GM23338 (cell line): Measurements from ENCODE around the gene DLL4. TPM values are rescaled to one million over a fixed set of nuclear protein-coding genes. Genes with fewer than 3 reads are reported as not detected.

Experiments
- ATAC-seq: fragments of 200-7000 bp; cut with Tn5 transposase; 3 replicates; pipeline ENCODE4 v1.9.1; 2020
- DNase-seq: peaks from one replicate; pipeline ENCODE4 v3.0.0-alpha.2; 2015; ENCODE audit warnings: low spot score
- H2AFZ ChIP-seq: fragments of 200-600 bp; sonication (generic); 2 replicates; pipeline ENCODE4 v1.8.0; 2016; ENCODE audit warnings: antibody characterized with exemption, mild to moderate bottlenecking, moderate library complexity
- H3F3A ChIP-seq: fragments of 200-600 bp; sonication (generic); replicated peaks from 2 replicates; pipeline ENCODE4 v1.8.0; 2017; ENCODE audit warnings: antibody characterized with exemption, mixed run types, low read depth
- H3K27ac ChIP-seq: fragments of 200-600 bp; sonication (generic); 2 replicates; pipeline ENCODE4 v1.6.1; 2016; ENCODE audit warnings: low read depth
- H3K27me3 ChIP-seq: fragments of 200-600 bp; sonication (generic); 2 replicates; pipeline ENCODE4 v1.8.0; 2016; ENCODE audit warnings: mild to moderate bottlenecking, mixed run types, moderate library complexity; ENCODE audit not compliant: insufficient read depth
- H3K36me3 ChIP-seq: fragments of 200-600 bp; sonication (generic); 2 replicates; pipeline ENCODE4 v1.8.0; 2016; ENCODE audit warnings: mild to moderate bottlenecking; ENCODE audit not compliant: insufficient read depth
- H3K4me1 ChIP-seq: fragments of 200-600 bp; sonication (generic); 2 replicates; pipeline ENCODE4 v1.8.0; 2016; ENCODE audit warnings: mild to moderate bottlenecking, moderate library complexity; ENCODE audit not compliant: insufficient read depth
- H3K4me2 ChIP-seq: fragments of 200-600 bp; sonication (generic); 2 replicates; pipeline ENCODE4 v1.7.1; 2017; ENCODE audit warnings: mixed run types
- H3K4me3 ChIP-seq: fragments of 200-600 bp; sonication (generic); 2 replicates; pipeline ENCODE4 v1.6.1; 2016; ENCODE audit warnings: mixed run types
- H3K79me2 ChIP-seq: fragments of 200-600 bp; sonication (generic); replicated peaks from 2 replicates; pipeline ENCODE4 v1.8.0; 2017; ENCODE audit warnings: mild to moderate bottlenecking; ENCODE audit not compliant: insufficient read depth
- H3K9me2 ChIP-seq: fragments of 200-600 bp; sonication (generic); 2 replicates; pipeline ENCODE4 v1.8.0; 2017; ENCODE audit not compliant: insufficient read depth
- H4K20me1 ChIP-seq: fragments of 200-600 bp; sonication (generic); replicated peaks from 2 replicates; pipeline ENCODE4 v1.8.0; 2017; ENCODE audit warnings: mild to moderate bottlenecking; ENCODE audit not compliant: insufficient read depth
- H3K27ac Mint-ChIP-seq: 2 replicates; pipeline ENCODE4 v1.8.0; 2020; ENCODE audit warnings: inconsistent platforms, mild to moderate bottlenecking, moderate library complexity, mixed read lengths
- H3K27me3 Mint-ChIP-seq: 3 replicates; pipeline ENCODE4 v1.8.0; 2022; ENCODE audit warnings: low read depth, mild to moderate bottlenecking, moderate library complexity, mixed read lengths, inconsistent platforms; ENCODE audit not compliant: insufficient read depth, poor library complexity
- H3K36me3 Mint-ChIP-seq: 3 replicates; pipeline ENCODE4 v1.8.0; 2021; ENCODE audit warnings: low read depth, mild to moderate bottlenecking, inconsistent platforms, moderate library complexity, mixed read lengths
- H3K4me1 Mint-ChIP-seq: 3 replicates; pipeline ENCODE4 v1.8.0; 2020; ENCODE audit warnings: mild to moderate bottlenecking, inconsistent platforms, mixed read lengths
- H3K4me3 Mint-ChIP-seq: 3 replicates; pipeline ENCODE4 v1.8.0; 2021; ENCODE audit warnings: moderate library complexity, mild to moderate bottlenecking, inconsistent platforms, mixed read lengths
- H3K9me3 Mint-ChIP-seq: 3 replicates; pipeline ENCODE4 v1.8.0; 2020; ENCODE audit warnings: moderate library complexity, mild to moderate bottlenecking, inconsistent platforms, mixed read lengths
- CREB1 ChIP-seq: fragments of 250-450 bp; sonication (Bioruptor Pico); IDR thresholded peaks from 2 replicates; pipeline ENCODE4 v1.5.0; 2020; ENCODE audit warnings: low read depth, mild to moderate bottlenecking, moderate library complexity
- EZH2 ChIP-seq: fragments of 200-600 bp; sonication (generic); IDR thresholded peaks from one replicate; pipeline ENCODE4 v1.8.0; 2017; ENCODE audit warnings: antibody characterized with exemption, mild to moderate bottlenecking, low read depth; ENCODE audit not compliant: unreplicated experiment
- NANOG ChIP-seq: IDR thresholded peaks from 2 replicates; pipeline ENCODE4 v1.6.1; 2016; ENCODE audit warnings: antibody characterized with exemption, borderline replicate concordance
- POLR2AphosphoS5 ChIP-seq: IDR thresholded peaks from 2 replicates; pipeline ENCODE4 v1.6.1; 2016; ENCODE audit warnings: antibody characterized with exemption, low read depth
- STAT1 ChIP-seq: IDR thresholded peaks from one replicate; pipeline ENCODE4 v1.6.1; 2016; ENCODE audit warnings: antibody characterized with exemption; ENCODE audit not compliant: unreplicated experiment
- ZNF114 ChIP-seq: fragments of 250-450 bp; sonication (Bioruptor Pico); IDR thresholded peaks from 2 replicates; pipeline ENCODE4 v1.5.0; 2020; ENCODE audit warnings: mild to moderate bottlenecking, moderate library complexity
- ZNF331 ChIP-seq: fragments of 250-450 bp; sonication (Bioruptor Pico); IDR thresholded peaks from 2 replicates; pipeline ENCODE4 v1.5.0; 2020; ENCODE audit warnings: low read depth, mild to moderate bottlenecking, moderate library complexity
- polyA plus RNA-seq: library from polyadenylated mRNA; unstranded; fragments of >200 nt; fragmentation: Nextera tagmentation; extraction: Ambion mirVana; gene quantifications from 2 replicates; pipeline ENCODE4 v1.2.1, GENCODE V29; 2016
- total RNA-seq: library from RNA; depleted of rRNA; stranded (reverse); fragments of >200 nt; shearing (Covaris generic); gene quantifications from 2 replicates; pipeline ENCODE4 v1.2.3, GENCODE V29; 2014
- TF ChIP-seq, protein P1 (sequence below): IDR thresholded peaks from 2 replicates; pipeline ENCODE4 v1.6.1; 2016; ENCODE audit warnings: antibody characterized with exemption
- TF ChIP-seq, protein P2 (sequence below): IDR thresholded peaks from one replicate; pipeline ENCODE4 v1.6.1; 2018; ENCODE audit warnings: antibody characterized with exemption; ENCODE audit not compliant: unreplicated experiment

Gene DLL4
- total and polyA plus RNA-seq, 2 experiments from 2014 or later: 0.31 to 0.99 TPM

DNA sequence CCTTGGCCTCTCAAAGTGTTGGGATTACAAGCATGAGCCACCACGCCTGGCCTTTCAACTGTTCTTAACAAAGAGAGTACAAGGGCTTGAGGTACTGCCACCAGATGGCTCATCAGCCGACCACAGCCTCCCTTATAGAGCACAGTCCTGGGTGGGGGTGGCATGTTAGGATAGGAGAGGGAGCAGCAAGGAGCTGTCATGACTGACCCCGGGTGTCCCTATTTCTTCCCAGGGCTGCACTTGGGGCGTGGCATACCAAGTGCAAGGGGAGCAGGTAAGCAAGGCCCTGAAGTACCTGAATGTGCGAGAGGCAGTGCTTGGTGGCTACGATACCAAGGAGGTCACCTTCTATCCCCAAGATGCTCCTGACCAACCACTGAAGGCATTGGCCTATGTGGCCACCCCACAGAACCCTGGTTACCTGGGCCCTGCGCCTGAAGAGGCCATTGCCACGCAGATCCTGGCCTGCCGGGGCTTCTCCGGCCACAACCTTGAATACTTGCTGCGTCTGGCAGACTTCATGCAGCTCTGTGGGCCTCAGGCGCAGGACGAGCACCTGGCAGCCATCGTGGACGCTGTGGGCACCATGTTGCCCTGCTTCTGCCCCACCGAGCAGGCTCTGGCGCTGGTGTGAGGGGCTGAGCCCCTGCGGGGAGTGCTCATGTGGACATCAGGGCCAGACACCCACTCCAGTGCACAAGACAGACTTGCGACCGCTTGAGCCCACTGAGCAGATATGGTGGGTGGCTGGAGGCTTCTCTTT is 26.2 kb downstream of the DLL4 start:
- peaks cover 60% of the 10 kb centered on the region for H3K4me1 Mint-ChIP-seq
- DNase-seq (no peak), ATAC-seq (no peak)
- peak overlapping the region; percentile 94 for H3K4me3 Mint-ChIP-seq
- Histone ChIP-seq H3K27me3 (no peaks in the 10 kb centered on the region), H3K36me3 (peaks cover 7% of the 10 kb centered on the region), H3F3A (peaks cover 35% of the 10 kb centered on the region), H3K79me2 (peaks cover 31% of the 10 kb centered on the region), H2AFZ (no peak overlapping the region), H3K4me1 (peaks cover 33% of the 10 kb centered on the region), H3K27ac (0 out of 2 replicates have a peak overlapping the region, but pooled peaks have one; percentile 8), H3K9me2 (no peaks in the 10 kb centered on the region), H4K20me1 (no peaks in the 10 kb centered on the region; the same call in 1 of the 2 replicates), H3K4me2 (peak overlapping the region; percentile 88), H3K4me3 (peak overlapping the region; percentile 98)
- TF ChIP-seq ZNF114 (CRISPR knock-in tag): no peak
- no peak for TF ChIP-seq NANOG
- peak; percentile 31; the same call in 1 of the 2 replicates for TF ChIP-seq POLR2AphosphoS5
- peaks cover 48% of the 10 kb centered on the region for H3K36me3 Mint-ChIP-seq
- peak overlapping the region; percentile 36; the same call in 1 of the 2 replicates for H3K27ac Mint-ChIP-seq
- peaks cover 50% of the 10 kb centered on the region for H3K27me3 Mint-ChIP-seq
- no peaks in the 10 kb centered on the region; the same call in none of the 3 replicates for H3K9me3 Mint-ChIP-seq

DNA sequence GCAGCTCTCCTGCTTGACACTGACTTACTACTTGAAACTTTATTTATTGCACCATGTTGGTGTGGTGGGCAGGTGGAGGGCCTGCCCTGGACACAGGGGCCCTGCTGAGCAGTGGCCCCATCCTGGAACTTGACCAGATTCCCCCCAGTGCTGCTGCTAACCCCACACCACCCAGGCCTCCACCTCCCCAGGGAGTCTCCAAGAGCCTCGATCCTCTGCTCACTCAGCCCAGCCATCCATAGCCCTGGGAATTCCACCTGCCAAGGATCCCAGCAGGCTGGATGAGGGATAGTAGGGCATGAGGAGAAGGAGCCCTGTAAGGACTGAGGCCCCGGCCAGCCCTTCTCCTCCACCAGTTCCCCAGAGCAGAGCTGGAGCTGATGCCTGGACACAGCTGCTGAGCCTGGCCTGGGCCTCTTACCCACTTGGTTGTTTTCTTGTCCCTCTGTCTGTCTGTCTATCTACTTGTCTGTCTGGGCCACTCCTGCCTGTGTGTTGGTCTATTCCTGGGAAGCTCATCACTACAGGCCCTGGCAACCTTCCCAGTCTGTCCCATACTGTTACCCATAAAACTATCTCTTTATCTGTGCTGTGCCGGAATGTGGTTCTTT is 26.9 kb downstream of the DLL4 start:
- no peak overlapping the region for H3K27ac ChIP-seq
- Mint-ChIP-seq H3K27me3 (peaks cover 52% of the 10 kb centered on the region), H3K4me1 (peaks cover 63% of the 10 kb centered on the region), H3K27ac (peak overlapping the region; percentile 62; the same call in 1 of the 2 replicates), H3K36me3 (peaks cover 48% of the 10 kb centered on the region), H3K4me3 (peak overlapping the region; percentile 94), H3K9me3 (no peaks in the 10 kb centered on the region; the same call in none of the 3 replicates)
- DNase-seq (no peak), ATAC-seq (no peak)
- H3K36me3 ChIP-seq: peaks cover 7% of the 10 kb centered on the region
- peaks cover 33% of the 10 kb centered on the region for H3K4me1 ChIP-seq
- peaks cover 35% of the 10 kb centered on the region for H3F3A ChIP-seq
- no peaks in the 10 kb centered on the region for H3K9me2 ChIP-seq
- H3K4me3 ChIP-seq: no peak overlapping the region; the same call in 1 of the 2 replicates
- TF ChIP-seq, protein P1, sequence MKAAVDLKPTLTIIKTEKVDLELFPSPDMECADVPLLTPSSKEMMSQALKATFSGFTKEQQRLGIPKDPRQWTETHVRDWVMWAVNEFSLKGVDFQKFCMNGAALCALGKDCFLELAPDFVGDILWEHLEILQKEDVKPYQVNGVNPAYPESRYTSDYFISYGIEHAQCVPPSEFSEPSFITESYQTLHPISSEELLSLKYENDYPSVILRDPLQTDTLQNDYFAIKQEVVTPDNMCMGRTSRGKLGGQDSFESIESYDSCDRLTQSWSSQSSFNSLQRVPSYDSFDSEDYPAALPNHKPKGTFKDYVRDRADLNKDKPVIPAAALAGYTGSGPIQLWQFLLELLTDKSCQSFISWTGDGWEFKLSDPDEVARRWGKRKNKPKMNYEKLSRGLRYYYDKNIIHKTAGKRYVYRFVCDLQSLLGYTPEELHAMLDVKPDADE: no peak
- no peaks in the 10 kb centered on the region; the same call in 1 of the 2 replicates for H4K20me1 ChIP-seq
- H2AFZ ChIP-seq: no peak overlapping the region
- no peaks in the 10 kb centered on the region for H3K27me3 ChIP-seq
- peaks cover 31% of the 10 kb centered on the region for H3K79me2 ChIP-seq
- H3K4me2 ChIP-seq: peak overlapping the region; percentile 88; the same call in 1 of the 2 replicates

DNA sequence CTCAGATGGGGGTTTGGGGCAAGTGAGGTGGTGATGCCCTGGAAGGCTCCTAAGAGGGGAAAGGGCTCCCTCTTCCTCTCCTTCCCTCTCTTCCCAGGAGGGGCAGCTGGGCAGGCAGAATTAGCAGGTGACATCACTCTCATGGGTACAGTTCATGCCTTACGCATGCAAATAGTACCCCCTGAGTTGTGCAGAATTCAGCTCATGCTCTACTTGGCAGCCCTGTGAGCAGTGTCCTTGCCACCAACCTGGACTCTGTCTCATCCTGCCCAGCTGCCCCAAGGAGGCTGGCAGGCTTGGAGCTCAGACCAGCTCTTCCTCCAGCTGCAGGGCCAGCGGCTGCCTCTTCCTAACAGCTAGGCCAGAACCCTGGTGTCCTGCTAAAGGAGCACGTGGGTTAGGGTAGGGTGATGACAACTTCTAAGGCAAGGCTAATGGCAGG is 27.4 kb downstream of the DLL4 start:
- H3K4me1 ChIP-seq: peaks cover 32% of the 10 kb centered on the region
- 0 out of 2 replicates have a peak overlapping the region, but pooled peaks have one; percentile 7 for H3K27ac Mint-ChIP-seq
- peaks cover 31% of the 10 kb centered on the region for H3K79me2 ChIP-seq
- H3K27me3 Mint-ChIP-seq: peaks cover 52% of the 10 kb centered on the region
- no peak overlapping the region for H2AFZ ChIP-seq
- ATAC-seq (no peak), DNase-seq (no peak)
- no peak overlapping the region for H3K4me3 ChIP-seq
- H3F3A ChIP-seq: peaks cover 34% of the 10 kb centered on the region
- peak overlapping the region; percentile 94 for H3K4me3 Mint-ChIP-seq
- no peaks in the 10 kb centered on the region; the same call in none of the 3 replicates for H3K9me3 Mint-ChIP-seq
- H3K36me3 Mint-ChIP-seq: peaks cover 48% of the 10 kb centered on the region
- no peak overlapping the region; the same call in 1 of the 2 replicates for H3K4me2 ChIP-seq
- H3K36me3 ChIP-seq: peaks cover 7% of the 10 kb centered on the region
- peaks cover 62% of the 10 kb centered on the region for H3K4me1 Mint-ChIP-seq
- H4K20me1 ChIP-seq: no peaks in the 10 kb centered on the region; the same call in 1 of the 2 replicates
- H3K27ac ChIP-seq: peak overlapping the region; percentile 55; the same call in 1 of the 2 replicates
- H3K27me3 ChIP-seq: no peaks in the 10 kb centered on the region
- H3K9me2 ChIP-seq: no peaks in the 10 kb centered on the region
- no peak for TF ChIP-seq ZNF331 (CRISPR knock-in tag)
- TF ChIP-seq POLR2AphosphoS5: no peak; the same call in 1 of the 2 replicates
- no peak for TF ChIP-seq CREB1 (CRISPR knock-in tag)
- TF ChIP-seq EZH2: no peak
- TF ChIP-seq, protein P2, sequence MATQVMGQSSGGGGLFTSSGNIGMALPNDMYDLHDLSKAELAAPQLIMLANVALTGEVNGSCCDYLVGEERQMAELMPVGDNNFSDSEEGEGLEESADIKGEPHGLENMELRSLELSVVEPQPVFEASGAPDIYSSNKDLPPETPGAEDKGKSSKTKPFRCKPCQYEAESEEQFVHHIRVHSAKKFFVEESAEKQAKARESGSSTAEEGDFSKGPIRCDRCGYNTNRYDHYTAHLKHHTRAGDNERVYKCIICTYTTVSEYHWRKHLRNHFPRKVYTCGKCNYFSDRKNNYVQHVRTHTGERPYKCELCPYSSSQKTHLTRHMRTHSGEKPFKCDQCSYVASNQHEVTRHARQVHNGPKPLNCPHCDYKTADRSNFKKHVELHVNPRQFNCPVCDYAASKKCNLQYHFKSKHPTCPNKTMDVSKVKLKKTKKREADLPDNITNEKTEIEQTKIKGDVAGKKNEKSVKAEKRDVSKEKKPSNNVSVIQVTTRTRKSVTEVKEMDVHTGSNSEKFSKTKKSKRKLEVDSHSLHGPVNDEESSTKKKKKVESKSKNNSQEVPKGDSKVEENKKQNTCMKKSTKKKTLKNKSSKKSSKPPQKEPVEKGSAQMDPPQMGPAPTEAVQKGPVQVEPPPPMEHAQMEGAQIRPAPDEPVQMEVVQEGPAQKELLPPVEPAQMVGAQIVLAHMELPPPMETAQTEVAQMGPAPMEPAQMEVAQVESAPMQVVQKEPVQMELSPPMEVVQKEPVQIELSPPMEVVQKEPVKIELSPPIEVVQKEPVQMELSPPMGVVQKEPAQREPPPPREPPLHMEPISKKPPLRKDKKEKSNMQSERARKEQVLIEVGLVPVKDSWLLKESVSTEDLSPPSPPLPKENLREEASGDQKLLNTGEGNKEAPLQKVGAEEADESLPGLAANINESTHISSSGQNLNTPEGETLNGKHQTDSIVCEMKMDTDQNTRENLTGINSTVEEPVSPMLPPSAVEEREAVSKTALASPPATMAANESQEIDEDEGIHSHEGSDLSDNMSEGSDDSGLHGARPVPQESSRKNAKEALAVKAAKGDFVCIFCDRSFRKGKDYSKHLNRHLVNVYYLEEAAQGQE: no peak
- no peak for TF ChIP-seq NANOG
- no peak for TF ChIP-seq STAT1
